SW 1271 (cell line): ENCODE results near the gene FGF14.

Experiments used
- DNase-seq, 2 experiments: peaks; one replicate each; lab custom pipeline; 2025; lab: John Stamatoyannopoulos, UW

FGF14 gene

GRCh38 chr13:101718496-101718895 is 683.4 kb downstream of the FGF14 start:
- no peak for DNase-seq

- DNase-seq = no peak
Measured at GRCh38 chr13:101717353-101717752, 684.5 kb downstream of the FGF14 start.

- DNase-seq = no peak
Measured at GRCh38 chr13:101714195-101714594, 687.7 kb downstream of the FGF14 start.

- DNase-seq = no peak
Measured at GRCh38 chr13:101712026-101712348, 689.9 kb downstream of the FGF14 start.

- DNase-seq = no peak
Measured at GRCh38 chr13:101711307-101712025, 690.4 kb downstream of the FGF14 start.

- no peak for DNase-seq
Measured at GRCh38 chr13:101709952-101710351, 691.9 kb downstream of the FGF14 start.

GRCh38 chr13:101708115-101708514 is 693.7 kb downstream of the FGF14 start:
- no peak for DNase-seq

GRCh38 chr13:101707659-101708058 is 694.2 kb downstream of the FGF14 start:
- no peak for DNase-seq

- DNase-seq = no peak
Measured at GRCh38 chr13:101706651-101707050, 695.2 kb downstream of the FGF14 start.

GRCh38 chr13:101703838-101704237 is 698.0 kb downstream of the FGF14 start:
- DNase-seq = no peak

- no peak for DNase-seq
Measured at GRCh38 chr13:101703081-101703480, 698.8 kb downstream of the FGF14 start.

- DNase-seq = no peak
Measured at GRCh38 chr13:101700598-101700997, 701.2 kb downstream of the FGF14 start.

GRCh38 chr13:101698400-101698799 is 703.4 kb downstream of the FGF14 start:
- DNase-seq = no peak

- no peak for DNase-seq
Measured at GRCh38 chr13:101697745-101698144, 704.1 kb downstream of the FGF14 start.

GRCh38 chr13:101695870-101696516 is 705.9 kb downstream of the FGF14 start:
- DNase-seq = no peak

GRCh38 chr13:101691341-101691860 is 710.4 kb downstream of the FGF14 start:
- no peak for DNase-seq

GRCh38 chr13:101690871-101691270 is 711.0 kb downstream of the FGF14 start:
- DNase-seq = no peak

- DNase-seq = no peak
Measured at GRCh38 chr13:101686003-101686402, 715.8 kb downstream of the FGF14 start.

- no peak for DNase-seq
Measured at GRCh38 chr13:101681834-101682233, 720.0 kb downstream of the FGF14 start.

GRCh38 chr13:101673360-101674105 is 728.3 kb downstream of the FGF14 start:
- DNase-seq = no peak

- DNase-seq = no peak
Measured at GRCh38 chr13:101661839-101662238, 740.0 kb downstream of the FGF14 start.
